Breast epithelium (tissue), 3 donors: ENCODE results near the gene LHFPL3.

Experiments
- POLR2A ChIP-seq: fragments of 450-650 bp; IDR thresholded peaks from one replicate; pipeline ENCODE4 v1.6.1; 2016; ENCODE audit warnings: antibody characterized with exemption, mild to moderate bottlenecking, moderate library complexity
- TF ChIP-seq, protein P1 (sequence below), 3 donors: fragments of 450-650 bp; IDR thresholded peaks; one replicate each; pipeline ENCODE4 v1.5.1; 2016 to 2017; ENCODE audit warnings: antibody characterized with exemption in 3 of 3, mild to moderate bottlenecking in 3 of 3, moderate library complexity in 3 of 3

DNA sequence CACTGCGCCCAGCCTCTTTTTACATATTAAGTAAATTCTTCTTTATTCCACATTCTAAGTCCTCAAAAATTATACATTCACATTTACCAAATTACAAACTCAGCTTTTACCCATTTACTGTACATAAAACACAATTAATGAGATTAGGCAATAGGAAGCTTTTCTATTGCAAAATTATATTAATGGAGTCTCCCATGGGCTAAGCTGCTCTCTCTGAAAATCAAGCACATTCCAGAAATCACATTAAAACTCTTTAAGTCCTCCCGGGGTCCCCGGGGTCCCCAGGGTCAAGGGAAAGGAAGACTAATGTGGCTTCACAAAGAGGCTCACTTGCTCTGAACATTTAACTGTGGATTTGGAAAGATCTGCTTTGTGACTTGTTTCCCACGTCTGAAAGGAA lies 558.2 kb downstream of the LHFPL3 start:
- TF ChIP-seq POLR2A, result no peak
- TF ChIP-seq, protein P1, sequence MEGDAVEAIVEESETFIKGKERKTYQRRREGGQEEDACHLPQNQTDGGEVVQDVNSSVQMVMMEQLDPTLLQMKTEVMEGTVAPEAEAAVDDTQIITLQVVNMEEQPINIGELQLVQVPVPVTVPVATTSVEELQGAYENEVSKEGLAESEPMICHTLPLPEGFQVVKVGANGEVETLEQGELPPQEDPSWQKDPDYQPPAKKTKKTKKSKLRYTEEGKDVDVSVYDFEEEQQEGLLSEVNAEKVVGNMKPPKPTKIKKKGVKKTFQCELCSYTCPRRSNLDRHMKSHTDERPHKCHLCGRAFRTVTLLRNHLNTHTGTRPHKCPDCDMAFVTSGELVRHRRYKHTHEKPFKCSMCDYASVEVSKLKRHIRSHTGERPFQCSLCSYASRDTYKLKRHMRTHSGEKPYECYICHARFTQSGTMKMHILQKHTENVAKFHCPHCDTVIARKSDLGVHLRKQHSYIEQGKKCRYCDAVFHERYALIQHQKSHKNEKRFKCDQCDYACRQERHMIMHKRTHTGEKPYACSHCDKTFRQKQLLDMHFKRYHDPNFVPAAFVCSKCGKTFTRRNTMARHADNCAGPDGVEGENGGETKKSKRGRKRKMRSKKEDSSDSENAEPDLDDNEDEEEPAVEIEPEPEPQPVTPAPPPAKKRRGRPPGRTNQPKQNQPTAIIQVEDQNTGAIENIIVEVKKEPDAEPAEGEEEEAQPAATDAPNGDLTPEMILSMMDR (IDR thresholded peaks at IDR 0.05), result no peak
